Activated CD4-positive, alpha-beta T cell treated with anti-CD3 and anti-CD28 coated beads, Interleukin-2, amount 50 U/mL, for 16 hours (primary cell): ENCODE results near the gene LSR.

Source experiments
- DNase-seq: peaks from one replicate; pipeline ENCODE4 v3.0.0-alpha.2; 2020

The LSR gene

DNA sequence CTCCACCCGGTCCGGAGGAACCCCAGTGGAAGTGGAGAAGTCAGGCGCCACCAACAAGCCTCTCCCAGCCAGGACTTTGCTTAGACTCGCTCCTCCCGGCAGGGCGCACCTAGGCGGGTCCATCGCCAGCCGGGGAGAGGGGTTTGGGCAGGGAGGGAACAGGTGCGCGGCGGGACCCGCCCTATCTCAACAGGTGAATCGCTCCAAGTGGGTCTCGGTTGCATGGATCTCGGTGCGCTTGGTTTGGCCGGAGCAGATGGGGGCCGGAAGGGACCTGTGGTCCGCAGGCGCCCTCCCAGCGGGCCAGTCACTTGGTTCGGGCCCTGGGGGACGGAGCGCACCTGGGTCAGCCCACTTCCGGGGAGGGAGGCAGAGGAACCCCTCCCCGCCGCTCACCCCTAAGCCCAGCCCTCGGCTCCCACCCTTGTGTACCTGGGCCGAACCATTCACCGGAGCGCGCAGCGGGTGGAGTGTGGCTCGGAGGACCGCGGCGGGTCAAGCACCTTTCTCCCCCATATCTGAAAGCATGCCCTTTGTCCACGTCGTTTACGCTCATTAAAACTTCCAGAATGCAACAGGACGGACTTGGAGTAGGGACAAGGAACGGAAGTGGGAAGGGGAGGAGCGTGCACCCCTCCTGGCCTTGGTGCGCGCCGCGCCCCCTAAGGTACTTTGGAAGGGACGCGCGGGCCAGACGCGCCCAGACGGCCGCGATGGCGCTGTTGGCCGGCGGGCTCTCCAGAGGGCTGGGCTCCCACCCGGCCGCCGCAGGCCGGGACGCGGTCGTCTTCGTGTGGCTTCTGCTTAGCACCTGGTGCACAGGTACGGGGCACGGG, at the start of gene LSR:
LSR (plus strand) TSS at position 693 of the 836 bp plus-strand sequence; CDS start at position 714, 21 bp downstream.
- no peak for DNase-seq

- no peak for DNase-seq
Observed at GRCh38 chr19:35199481-35199880, 49.3 kb upstream of the LSR start.

DNA sequence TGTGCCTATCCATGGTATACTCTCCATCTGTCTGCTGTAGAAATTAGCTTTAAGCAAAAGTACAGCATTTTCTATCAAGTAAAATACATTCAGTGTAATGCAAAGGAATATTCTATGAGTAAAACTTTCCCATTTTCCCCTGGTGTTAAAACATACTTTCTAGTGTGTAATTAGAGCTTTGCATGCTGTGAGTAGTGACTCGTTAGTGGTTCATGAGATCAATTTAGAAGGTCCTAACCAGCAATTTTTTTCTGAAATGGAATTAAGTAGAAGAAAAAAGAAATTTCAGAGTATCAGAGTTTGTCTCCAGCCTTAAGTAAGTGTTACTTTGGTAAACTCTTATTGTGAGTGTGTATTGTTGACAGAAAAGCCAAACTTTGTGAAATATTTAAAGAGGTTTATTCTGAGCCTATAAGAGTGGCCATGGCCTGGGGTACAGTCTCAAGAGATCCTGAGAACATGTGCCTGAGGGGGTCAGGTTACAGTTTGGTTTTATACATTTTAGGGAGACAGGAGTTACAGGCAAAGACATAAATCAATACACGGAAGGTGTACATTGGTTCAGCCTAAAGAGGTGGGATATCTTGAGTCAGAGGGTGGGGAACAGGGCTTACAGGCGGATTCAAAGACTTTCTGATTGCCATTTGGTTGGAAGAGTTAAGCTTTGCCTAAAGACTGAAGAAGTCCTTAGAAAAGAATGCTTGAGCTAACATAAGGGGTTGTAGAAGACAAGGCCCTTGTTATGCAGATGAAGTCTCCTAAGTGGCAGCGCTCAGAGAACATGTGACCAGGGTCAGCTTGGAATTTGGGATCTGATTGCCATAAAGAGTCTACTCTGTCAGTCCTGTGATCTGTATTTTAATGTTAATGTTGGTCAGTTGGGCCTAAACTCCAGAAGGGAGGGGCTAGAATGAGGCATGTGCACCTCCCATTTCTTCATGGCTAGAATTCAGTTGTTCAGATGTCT, 45.8 kb upstream of the LSR start:
- DNase-seq, result no peak

- peak; percentile 14 for DNase-seq
Observed at GRCh38 chr19:35204799-35205732, 43.7 kb upstream of the LSR start.

DNA sequence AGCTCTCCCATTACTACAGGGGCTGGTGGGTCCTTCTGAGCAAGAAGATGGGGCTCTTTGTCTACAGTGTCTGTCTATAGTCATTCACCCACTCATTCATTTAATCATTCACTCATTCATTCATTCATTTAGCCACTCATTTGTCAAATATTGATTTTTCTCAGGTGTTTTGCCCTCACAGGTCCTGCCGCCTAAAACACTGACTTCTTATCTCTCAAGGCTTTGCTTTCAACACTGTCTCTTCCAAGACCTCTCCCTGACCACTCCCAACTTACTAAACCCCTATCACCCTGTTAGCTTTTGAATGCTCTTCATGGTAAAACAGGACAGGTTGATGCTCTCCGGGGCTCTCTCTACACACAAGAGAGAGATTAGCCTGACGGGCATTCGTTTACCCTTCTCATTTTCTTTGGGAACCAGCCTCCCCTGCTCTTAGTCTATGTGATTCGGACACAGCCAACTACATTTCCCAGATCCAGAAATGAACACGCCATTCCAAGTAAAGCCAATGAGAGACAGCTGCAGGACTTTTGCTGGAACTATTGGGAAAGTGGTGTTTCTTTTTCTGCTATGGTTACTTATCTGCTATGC, 43.0 kb upstream of the LSR start:
- DNase-seq, result no peak

DNA sequence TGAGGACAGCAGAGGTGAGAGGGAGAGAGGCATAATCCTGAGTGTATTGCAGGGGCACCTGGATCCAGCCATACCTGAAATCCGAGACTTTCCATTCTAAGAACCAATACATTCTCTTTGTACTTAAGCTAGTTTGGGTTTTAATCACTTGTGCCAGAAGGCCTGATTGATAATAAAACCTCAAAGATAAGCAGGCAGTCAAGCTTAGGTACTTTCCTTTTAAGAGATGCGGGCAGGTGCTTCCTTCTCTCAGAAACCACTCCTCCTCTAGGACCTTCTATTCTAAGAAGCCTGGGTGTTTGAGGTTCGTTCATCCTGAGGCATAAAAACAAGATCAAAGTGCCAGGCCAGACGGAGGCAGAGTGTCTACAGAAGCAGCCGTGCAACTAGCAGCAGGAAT, 42.4 kb upstream of the LSR start:
- peak; percentile 77 for DNase-seq

DNA sequence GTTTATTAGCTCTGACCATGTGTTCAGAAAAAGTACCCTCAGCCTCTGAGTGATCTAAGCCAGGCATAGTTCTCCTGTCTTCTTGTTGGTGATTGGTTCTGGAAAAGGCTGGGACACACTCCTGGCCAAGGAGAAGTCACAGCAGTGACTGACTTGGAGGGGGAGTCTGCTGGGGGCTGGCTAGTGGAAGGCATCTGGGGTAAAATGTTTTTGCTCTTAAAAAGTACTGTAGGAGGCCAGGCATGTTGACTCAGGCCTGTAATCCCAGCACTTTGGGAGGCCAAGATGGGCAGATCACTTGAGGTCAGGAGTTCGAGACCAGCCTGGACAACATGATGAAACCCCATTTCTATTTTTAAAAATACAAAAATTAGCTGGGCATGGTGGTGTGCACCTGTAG, 41.9 kb upstream of the LSR start:
- DNase-seq, result no peak

DNA sequence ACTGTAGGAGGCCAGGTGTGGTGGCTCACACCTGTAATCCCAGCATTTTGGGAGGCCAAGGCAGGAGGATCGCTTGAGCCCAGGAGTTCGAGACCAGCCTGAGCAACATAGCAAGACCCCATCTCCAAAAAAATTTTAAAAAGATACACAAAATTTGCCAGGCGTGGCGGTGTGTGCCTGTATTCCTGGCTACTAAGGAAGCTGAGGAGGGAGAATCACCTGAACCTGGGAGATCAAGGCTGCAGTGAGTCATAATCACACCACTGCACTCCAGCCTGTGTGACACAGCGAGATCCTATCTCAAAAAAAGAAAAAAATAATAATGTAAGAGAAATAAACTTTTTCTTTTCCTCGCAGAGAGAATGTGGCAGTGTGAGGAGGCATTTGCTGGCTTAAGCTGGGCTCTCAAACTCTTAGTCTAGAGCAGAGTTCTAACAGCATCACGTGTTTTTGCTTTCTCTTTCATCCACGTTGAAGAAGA, 41.4 kb upstream of the LSR start:
- peak; percentile 23 for DNase-seq

DNA sequence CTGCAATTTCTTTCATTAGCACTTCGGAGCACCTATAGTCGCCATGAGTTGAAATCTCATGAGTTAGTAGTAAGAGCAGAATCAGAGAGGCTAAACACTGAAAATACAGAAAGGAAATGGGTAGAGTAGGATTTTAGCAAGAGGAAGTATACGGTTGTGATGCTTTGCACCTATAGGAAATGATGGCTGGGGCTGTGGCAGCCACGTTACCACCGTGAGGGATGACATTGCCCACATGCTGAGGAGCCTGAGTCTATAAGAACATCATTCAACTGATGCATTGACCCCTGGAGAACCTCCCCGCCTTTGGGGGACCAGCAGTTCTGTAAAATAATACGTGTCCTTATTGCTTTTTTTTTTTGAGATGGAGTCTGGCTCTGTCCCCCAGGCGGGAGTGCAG, 40.7 kb upstream of the LSR start:
- peak; percentile 24 for DNase-seq

DNA sequence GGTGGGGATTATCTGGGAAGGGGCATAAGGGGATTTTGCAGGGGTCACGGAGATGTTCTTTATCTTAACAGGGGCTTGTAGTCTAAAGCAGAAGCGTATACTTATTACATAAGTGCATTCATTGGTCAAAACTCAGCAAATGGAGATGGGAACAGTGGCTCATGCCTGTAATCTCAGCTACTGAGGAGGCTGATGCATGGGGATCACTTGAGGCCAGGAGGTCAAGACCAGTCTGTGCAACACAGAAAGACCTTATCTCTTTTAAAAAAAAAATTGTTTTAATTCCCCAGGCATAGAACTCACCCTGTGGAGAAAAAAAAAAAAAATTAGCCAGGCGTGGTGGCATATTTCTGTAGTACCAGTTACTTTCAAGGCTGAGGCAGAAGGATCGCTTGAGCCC, 39.2 kb upstream of the LSR start:
- DNase-seq, result no peak

DNA sequence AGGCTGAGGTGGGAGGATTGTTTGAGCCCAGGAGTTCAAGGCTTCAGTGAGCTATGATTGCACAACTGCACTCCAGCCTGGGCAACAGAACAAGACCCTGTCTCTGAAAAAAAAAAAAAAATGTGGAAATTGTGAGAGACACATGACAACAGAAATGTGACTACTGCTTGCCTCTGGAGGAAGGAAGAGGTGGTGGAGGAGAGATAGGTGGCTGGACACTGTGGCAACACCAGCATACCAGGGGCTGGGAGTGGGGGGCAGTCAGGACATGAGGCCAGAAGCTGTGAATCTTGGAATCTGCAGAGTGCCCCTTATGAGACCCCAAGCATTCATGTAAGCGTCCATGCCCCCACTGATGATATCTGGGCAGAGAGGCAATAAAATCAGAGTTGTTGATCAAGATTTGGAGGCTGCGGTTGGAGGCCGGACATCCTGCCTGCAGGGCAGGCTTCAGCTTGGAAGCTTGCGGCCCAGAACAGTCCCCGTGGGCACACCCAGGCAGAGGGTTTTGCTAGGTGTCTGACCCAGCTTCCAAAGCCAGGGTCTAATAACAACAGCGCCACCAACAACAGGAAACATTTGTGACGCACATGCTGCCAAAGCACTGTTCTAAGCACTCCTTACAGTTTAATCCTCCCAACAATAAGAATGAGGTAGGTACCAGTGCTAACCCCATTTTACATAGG, 37.1 kb upstream of the LSR start:
- DNase-seq, result peak; percentile 77

- DNase-seq, result no peak
Observed at GRCh38 chr19:35212241-35212640, 36.6 kb upstream of the LSR start.

GRCh38 chr19:35213663-35214632, 34.9 kb upstream of the LSR start:
- DNase-seq, result peak; percentile 89

DNA sequence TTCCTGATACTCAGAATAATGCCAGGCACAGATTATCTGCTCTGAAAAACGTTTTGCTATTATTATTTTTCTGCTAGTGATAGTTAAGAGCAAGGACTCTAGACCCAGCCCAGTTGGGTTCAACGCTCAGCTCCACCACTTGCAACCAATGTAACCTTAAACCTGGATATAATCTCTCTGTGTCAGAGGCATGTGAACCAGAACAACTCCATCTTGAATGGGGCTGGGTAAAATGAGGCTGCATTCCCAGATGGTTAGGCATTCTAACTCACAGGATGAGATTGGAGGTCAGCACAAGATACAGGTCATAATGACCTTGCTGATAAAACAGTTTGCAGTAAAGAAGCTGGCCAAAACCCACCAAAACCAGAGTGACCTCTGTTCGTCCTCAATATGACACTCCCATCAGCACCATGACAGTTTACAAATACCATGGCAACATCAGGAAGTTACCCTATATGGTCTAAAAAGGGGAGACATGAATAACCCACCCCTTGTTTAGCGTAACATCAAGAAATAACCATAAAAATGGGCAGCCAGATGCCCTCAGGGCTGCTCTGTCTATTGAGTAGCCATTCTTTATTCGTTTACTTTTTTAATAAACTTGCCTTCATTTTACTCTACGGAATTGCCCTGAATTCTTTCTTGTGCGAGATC, 33.9 kb upstream of the LSR start:
- no peak for DNase-seq

- no peak for DNase-seq
Observed at GRCh38 chr19:35216016-35216832, 32.6 kb upstream of the LSR start.

GRCh38 chr19:35216833-35217648, 31.8 kb upstream of the LSR start:
- no peak for DNase-seq

GRCh38 chr19:35217649-35217990, 31.2 kb upstream of the LSR start:
- no peak for DNase-seq

GRCh38 chr19:35219008-35219407, 29.8 kb upstream of the LSR start:
- DNase-seq, result no peak
